RKO (cell line): ENCODE results near the gene AGAP1.
"Not testable (repeated sequence)": the region's sequence is repeated elsewhere in the genome, so short reads cannot be mapped to it uniquely, and the experiment has no call there.

Experiments
- DNase-seq: peaks from one replicate; pipeline ENCODE4 v3.0.0-alpha.2; 2016; ENCODE audit warnings: low spot score

Gene AGAP1

GRCh38 chr2:235946590-235946989, 452.7 kb downstream of the AGAP1 start:
- no peak for DNase-seq

- DNase-seq = not testable (repeated sequence)
Measured at GRCh38 chr2:235947055-235947454, 453.2 kb downstream of the AGAP1 start.

DNA sequence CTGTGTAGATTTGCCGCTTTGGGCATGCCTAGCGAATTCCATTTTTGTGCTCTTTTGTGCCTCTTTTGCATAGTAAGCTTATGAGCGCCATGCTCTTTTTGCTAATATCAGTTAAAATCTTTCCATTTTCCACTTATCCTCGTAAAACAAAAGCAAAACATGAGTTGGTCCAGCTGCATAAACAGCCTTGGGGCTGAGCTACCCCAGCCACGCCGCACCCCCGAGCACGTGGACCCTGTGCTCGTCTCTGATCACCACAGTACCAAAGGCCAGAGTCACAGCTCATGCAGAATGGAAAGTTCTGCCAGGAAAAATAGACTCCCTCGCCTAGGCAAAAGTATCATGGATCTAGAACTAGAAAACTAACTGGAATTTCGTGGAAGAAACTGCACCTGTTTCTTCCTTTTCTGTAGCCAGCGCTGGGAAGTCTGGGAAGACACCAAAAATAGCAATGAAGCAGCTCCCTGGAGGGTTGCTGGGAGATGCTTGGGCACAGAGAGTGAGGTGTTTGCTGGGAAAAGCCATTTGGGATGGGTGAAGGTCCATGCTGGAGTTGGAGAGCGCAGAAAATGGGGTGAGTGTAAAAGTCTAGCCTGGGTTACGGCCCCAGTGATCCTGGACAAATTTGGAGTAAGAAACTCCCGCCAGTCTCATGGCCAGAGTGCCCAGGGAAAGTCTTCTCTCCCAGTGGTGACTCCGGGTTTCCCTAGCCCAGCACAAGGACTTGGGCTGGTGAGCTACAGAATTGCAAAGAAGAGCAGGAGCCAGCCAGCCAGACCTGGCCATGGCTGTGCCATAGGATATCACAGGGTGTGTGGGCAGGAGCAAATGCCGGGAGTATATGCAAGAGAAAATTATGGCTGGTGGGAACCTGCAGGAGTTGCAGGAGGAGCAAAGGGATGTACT, 456.0 kb downstream of the AGAP1 start:
- no peak for DNase-seq

- no peak for DNase-seq
Measured at GRCh38 chr2:235950473-235950809, 456.6 kb downstream of the AGAP1 start.

DNA sequence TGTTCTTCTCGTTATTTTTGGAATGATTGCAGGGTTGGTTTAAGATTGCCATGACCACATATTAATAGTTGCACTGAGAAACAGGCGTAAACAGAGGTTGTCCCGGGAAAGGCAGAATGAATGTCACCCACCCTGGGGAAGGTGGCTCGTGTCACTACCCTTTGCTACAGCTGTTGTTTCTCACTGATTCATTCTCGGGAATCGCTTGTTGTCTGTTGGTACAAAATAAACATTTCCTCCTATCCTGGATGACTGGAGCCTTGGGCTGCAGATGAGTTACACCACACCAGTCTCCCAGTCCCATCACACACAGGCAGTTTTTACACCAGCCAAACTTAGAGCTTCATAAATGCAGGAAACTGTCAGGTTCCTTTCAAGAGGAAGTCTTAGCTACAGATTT, 457.6 kb downstream of the AGAP1 start:
- no peak for DNase-seq

- no peak for DNase-seq
Measured at GRCh38 chr2:235951982-235952381, 458.1 kb downstream of the AGAP1 start.

DNA sequence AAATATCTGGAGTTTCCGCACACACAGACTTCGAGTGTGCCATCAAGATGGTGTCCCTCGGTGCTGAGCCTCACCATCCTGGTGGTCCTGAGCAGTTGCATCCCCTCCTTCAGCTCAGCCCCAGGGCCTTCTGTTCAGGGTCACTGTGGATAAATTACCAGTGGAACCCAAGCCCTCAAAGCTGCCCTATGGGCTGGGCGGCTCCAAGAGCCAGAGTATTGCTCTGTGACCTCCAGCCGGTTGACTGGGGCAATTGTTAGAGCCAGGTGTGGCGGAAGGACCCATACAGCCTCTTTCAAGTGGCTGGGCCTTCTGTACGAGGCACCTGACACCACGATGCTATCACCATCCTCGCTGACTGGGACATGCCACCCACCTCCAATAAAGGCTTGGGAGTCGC, 458.9 kb downstream of the AGAP1 start:
- no peak for DNase-seq

- no peak for DNase-seq
Measured at GRCh38 chr2:235954281-235954680, 460.4 kb downstream of the AGAP1 start.

DNA sequence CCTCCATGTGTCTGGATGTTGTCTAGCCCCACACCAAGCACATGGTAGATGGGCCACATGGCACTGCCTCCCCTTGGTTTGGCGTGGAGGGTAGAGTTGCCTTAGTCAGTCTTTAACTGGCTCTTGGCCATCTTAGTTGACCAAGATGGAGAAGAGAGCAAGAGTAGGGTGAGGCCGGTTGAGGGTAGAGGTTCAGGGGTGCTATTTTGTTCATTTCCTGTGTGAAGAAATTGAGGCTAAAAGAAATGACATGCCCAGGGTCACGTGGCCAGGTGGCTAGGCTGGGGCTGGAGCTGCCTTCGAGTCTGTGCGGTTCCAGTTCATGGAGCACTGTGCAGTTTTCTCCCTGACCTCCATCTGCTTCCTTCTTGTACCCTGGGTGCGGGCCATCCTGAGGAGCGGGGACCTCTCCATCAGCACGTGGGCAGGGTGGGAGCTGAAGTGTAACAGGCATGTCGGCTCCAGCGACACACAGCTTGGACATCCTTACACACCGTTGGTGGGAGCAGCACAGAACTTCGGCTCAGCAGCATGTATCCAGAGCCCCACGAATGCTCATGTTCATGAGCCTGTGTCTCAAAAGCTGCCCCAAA, 461.1 kb downstream of the AGAP1 start:
- no peak for DNase-seq

DNA sequence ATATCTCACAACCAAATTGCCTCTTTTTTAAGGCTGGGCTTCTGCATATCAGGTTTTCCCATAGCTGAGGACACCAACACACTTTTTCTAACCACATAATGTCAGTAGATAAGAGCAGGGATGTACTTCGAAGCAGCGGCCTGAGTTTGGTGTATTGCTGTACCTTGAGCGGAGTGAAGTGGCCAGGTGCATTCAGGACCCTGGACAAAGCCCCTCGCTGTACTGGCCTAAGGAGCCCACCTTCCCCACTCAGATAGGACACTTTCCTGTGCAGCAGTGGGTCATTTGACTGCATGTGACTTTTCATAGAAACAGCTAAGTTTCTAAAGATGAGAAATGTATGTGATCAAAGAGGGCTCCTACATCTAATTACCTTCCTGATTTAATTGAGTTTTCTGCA, 461.8 kb downstream of the AGAP1 start:
- no peak for DNase-seq

GRCh38 chr2:235956281-235956970, 462.6 kb downstream of the AGAP1 start:
- DNase-seq = no peak

GRCh38 chr2:235957251-235957650, 463.4 kb downstream of the AGAP1 start:
- DNase-seq = no peak

GRCh38 chr2:235958221-235958930, 464.5 kb downstream of the AGAP1 start:
- no peak for DNase-seq

DNA sequence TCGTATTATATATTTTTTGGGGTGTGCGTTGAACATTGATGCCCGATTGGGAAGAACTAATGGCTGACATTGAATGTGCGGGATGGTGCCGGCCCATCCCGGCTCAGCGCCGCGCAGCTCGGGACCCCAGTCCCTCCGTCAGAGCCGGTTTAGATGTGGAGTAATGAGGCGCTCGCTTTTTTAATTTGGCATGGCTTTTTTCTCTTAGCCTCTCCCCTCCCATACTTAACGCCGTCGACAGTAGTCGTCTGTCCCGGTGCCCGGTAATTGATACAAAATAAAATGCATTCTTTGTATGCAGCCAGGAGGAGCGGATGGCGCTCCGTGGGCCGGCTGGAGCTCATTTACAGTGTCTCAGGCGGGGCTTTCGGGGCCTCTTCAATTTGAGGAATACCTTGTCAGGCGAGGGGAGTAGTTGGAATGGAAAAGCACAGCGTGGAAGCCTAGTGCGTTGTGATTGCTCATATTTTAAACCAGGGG, 465.1 kb downstream of the AGAP1 start:
- DNase-seq = no peak

DNA sequence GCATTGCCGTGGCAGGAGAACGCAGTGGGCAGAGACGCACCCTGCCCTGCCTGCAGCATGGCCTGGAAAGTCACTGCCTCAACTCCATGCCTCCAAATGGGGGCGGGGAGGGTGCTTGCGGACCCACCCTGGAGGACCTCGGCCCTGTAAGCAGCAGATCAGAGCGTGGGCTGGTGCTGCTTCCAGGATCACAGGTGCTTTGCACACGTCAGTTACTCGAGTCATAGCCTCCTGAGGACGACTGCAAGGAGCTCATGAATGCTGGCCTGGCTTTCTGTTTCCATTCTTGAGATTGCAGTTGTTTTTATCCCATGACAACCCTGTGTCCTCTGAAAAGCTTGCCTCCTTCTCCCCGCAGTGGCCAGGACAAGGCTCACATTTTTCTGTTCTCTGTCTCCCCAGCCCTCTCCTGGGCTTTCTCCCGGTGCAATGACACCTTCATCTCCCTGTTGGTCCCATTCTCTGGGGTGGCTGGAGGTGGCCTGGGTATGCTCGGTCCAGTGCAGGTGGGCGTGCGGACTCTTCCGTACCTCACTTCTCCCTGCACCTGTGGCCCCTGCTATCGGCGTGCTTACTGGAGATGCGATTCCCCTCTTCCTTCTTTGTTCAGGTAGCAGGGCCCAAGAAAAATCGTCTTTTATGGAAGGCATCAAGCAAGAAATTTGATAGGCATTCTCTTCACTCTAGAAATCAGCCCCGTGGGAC, 466.3 kb downstream of the AGAP1 start:
- no peak for DNase-seq

DNA sequence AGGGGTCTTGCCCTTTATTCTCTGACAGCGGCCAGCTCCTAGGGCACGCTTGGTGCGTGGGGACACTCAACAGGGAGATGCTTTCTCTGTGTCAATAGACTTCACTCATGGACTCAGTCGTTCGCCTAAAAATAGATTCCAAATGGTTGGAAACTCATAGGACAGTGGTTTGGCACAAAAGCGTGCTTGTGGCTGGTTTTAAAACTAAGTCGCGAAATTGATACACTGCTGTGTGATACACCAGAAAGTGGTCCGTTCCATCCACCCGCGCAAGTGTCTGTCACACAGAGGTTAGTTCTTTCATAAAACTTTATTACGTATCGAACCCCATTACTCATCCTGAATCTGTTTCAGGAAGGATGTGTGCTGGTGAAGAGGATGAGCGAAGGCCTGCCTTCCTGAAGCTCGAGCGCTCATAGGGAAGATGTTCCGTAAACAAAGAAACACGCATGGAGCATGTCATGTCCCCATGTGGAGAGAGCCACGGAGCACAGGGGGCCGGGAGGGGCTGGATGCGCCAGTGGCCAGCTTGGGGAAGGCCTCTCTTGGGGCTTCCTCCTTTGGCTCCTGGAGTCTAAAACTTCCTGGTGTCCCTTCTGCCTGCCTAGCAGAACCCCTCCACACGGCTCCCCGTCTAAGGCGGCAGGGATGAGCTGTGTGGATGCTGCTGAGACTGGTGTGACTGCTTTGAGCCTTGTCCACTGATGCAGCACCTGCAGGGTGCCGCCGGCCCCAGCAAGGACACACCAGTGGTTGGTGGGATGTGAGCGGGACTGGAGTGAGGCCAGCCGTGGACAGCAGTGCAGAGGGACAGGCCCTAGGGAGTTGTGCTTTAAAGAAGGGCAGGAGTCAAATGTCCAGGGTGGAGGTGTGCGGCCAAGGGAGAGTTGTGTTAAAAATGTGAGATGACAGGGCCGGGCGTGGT, 467.1 kb downstream of the AGAP1 start:
- DNase-seq = no peak

DNA sequence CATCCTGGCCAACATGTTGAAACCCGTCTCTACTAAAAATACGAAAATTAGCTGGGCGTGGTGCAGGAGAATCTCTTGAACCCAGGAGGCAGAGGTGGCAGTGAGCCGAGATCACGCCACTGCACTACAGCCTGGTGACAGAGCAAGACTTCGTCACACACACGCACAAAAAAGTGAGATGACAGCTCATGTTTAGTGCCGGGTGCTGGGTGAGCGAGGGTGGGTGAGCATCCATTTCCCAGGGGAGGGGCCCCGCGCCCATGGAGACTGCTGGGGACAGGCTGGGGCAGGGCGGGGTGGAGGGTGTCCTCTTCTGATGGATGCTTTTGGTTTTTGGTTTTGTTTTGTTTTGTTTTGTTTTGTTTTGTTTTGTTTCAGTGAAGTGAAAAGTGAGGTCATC, 467.9 kb downstream of the AGAP1 start:
- no peak for DNase-seq

DNA sequence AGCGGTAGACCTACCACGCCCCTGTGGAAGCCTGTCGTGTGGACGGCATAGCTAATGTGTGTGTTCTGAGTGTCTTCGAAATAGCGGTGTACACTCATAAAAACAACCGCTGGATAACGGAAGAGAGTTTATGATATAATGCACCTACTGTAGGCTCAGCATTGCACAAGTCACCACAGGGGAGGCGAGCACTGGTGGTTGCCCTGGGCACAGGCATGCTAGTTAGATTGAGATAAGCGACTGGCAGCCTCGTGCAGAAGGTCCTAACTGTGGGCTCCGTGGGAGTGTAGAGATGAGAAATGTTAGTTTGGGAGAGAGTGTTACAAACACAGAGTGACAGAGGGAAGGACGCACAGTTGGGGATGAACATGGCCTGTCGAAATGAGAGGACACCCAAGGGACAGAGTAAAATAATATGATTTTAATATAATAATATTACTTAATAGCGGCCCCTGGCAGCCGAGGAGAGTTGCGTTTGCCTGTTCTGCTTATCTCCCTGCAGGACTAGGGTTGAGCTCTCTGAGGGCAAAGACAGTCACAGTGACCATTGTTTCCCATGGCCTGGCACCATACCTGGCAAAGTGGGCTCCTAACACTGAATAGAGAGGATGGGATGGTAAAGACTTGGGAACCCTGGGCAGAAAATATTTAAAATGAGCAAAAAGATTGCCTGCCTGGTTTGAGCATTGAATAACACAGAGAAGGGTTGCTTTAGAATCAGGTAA, 470.2 kb downstream of the AGAP1 start:
- DNase-seq = no peak

- no peak for DNase-seq
Measured at GRCh38 chr2:235964787-235965390, 471.0 kb downstream of the AGAP1 start.

DNA sequence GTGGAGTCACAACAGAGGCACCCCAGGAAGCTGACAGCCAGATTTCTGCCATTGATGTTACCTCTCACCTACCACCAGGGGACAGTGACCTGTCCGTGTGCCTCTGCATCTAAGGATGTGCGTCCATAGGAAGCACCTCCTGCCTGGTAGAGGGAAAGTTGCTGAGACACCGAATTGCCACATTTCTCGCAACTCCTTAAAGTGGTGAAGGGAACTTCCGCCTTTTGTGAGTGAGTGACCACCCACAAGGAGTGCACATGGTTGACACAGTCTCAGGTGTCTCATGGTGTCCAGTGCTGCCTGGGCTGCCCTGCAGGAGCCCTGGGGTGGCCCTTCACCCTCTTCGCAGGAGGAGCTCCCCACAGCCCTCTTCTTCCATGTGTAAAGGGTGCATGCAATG, 472.6 kb downstream of the AGAP1 start:
- no peak for DNase-seq
